Panc1 (cell line): ENCODE data around the gene CADPS2. TPM values are rescaled to one million over a fixed set of nuclear protein-coding genes. Genes with fewer than 3 reads are reported as not detected.

Source experiments
- ATAC-seq: fragments of 200-7000 bp; cut with Tn5 transposase; 2 replicates; pipeline ENCODE4 v1.9.1; 2020; ENCODE audit warnings: mild to moderate bottlenecking, moderate library complexity
- BruUV-seq: library from RNA; stranded (reverse); fragments of 400-500 nt; replicated peaks from 2 replicates; lab custom pipeline; 2021; lab: Mats Ljungman, UMichigan
- CTCF ChIA-PET: fragments of 300-600 bp; sonication (Branson Sonifier 250); formaldehyde crosslinking; loops from one replicate; lab custom pipeline; 2022; ENCODE audit warnings: antibody characterized with exemption; lab: Charles Lee
- POLR2A ChIA-PET: fragments of 300-600 bp; sonication (Branson Sonifier 250); formaldehyde crosslinking; loops from one replicate; lab custom pipeline; 2022; ENCODE audit warnings: antibody characterized with exemption; lab: Charles Lee
- DNase-seq: peaks from one replicate; pipeline ENCODE4 v3.0.0-alpha.2; 2010; ENCODE audit warnings: low read depth, low spot score
- H3K27ac ChIP-seq: 2 replicates; pipeline ENCODE4 v1.5.1; 2011; ENCODE audit warnings: mild to moderate bottlenecking, low read length, inconsistent platforms
- H3K27me3 ChIP-seq: fragments of 200-500 bp; sonication (Bioruptor generic); 2 replicates; pipeline ENCODE4 v1.6.0; 2014; ENCODE audit warnings: low read length, inconsistent platforms; ENCODE audit not compliant: control insufficient read depth, insufficient read depth
- H3K36me3 ChIP-seq: fragments of 200-500 bp; sonication (Bioruptor generic); 2 replicates; pipeline ENCODE4 v1.5.1; 2014; ENCODE audit warnings: inconsistent platforms, mild to moderate bottlenecking, low read length, moderate library complexity; ENCODE audit not compliant: control insufficient read depth, insufficient read depth
- H3K4me1 ChIP-seq: 2 replicates; pipeline ENCODE4 v1.5.1; 2011; ENCODE audit warnings: inconsistent platforms, mild to moderate bottlenecking, low read length, moderate library complexity; ENCODE audit not compliant: control insufficient read depth, insufficient read depth
- H3K4me3 ChIP-seq, 2 experiments: 2 replicates each; pipeline ENCODE4 v1.5.1; 2011 to 2012; ENCODE audit warnings: low read depth in 2 of 2, low read length in 2 of 2, mild to moderate bottlenecking in 2 of 2, inconsistent platforms in 1 of 2, moderate library complexity in 1 of 2
- H3K9me3 ChIP-seq: fragments of 200-500 bp; sonication (Bioruptor generic); 2 replicates; pipeline ENCODE4 v1.5.1; 2014; ENCODE audit warnings: low read depth, mild to moderate bottlenecking, inconsistent platforms, low read length, moderate library complexity; ENCODE audit not compliant: control insufficient read depth, insufficient read depth
- POLR2AphosphoS5 ChIP-seq: IDR thresholded peaks from 2 replicates; pipeline ENCODE4 v1.6.1; 2012; ENCODE audit warnings: mild to moderate bottlenecking, low read depth, low read length, moderate library complexity
- SIN3A ChIP-seq: IDR thresholded peaks from 2 replicates; pipeline ENCODE4 v1.6.1; 2012; ENCODE audit warnings: low read depth, mild to moderate bottlenecking, low read length, moderate library complexity, borderline replicate concordance; ENCODE audit not compliant: insufficient read depth
- TCF7L2 ChIP-seq: IDR thresholded peaks from 2 replicates; pipeline ENCODE4 v1.6.1; 2011; ENCODE audit warnings: mild to moderate bottlenecking, low read depth, low read length, inconsistent platforms
- in situ Hi-C: cut with HindIII; loops from 2 replicates; pipeline ENCODE4 v1.10.0; 2016; ENCODE audit warnings: low sequenced_read_pairs, low pct_unique_long_range_greater_than_20kb
- intact Hi-C: fragments of 100-400 bp; cut with micrococcal nuclease; formaldehyde crosslinking; loops from one replicate; pipeline ENCODE4 v1.10.0; 2022; ENCODE audit not compliant: unreplicated experiment
- total RNA-seq: library from RNA; stranded (reverse); gene quantifications from one replicate; pipeline ENCODE4 v1.2.1, GENCODE V29; 2021; ENCODE audit not compliant: unreplicated experiment
- TF ChIP-seq, protein P1 (sequence below), 2 experiments: IDR thresholded peaks; 2 replicates each; pipeline ENCODE4 v1.6.1; 2011 to 2012; ENCODE audit warnings: low read depth in 2 of 2, control low read depth in 1 of 2, low read length in 1 of 2, mild to moderate bottlenecking in 1 of 2, moderate library complexity in 1 of 2; ENCODE audit not compliant: insufficient read depth in 1 of 2
- TF ChIP-seq, protein P2 (sequence below): fragments of 450-650 bp; IDR thresholded peaks from 2 replicates; pipeline ENCODE4 v1.5.1; 2017; ENCODE audit warnings: mild to moderate bottlenecking

The CADPS2 gene
- total RNA-seq, 1 experiment from 2014 or later: 1.6 TPM

DNA sequence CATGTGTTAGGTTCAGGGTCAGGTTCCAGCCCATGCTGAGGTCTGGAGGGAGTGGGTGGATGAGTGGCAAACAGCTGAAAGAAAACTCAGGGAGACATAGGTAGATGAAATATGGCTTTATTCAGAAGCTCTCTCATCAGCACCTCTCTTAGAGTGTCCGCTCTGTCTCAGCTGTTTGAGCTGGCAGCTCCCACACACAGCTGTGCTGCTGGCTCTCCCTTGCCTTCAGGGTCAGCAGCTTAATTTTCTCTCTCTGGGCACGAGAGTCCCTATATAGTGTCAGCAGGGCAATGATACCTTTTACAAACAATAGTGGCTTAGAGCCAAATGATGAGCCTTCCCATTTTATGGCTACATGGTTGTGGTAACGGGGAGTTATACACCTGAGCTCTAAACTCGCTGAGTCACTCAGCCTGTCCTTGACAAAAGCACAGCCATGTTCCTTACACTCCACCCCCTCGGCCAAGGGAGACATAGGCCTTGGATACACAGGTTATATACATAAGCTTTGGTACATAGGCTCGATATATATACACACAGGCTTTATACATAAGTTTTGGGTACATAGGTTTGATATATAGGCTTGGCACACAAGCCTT, 197.8 kb downstream of the CADPS2 start:
- CTCF ChIA-PET: no interaction called here
- DNase-seq: no peak
- BruUV-seq: no TSS peak
- no peak overlapping the region for H3K27ac ChIP-seq
- no peaks in the 10 kb centered on the region for H3K9me3 ChIP-seq
- in situ Hi-C loops (no loop called here), intact Hi-C loops (no loop called here)
- no peak overlapping the region for H3K4me3 ChIP-seq
- H3K4me1 ChIP-seq: no peaks in the 10 kb centered on the region
- POLR2A ChIA-PET: no interaction called here
- no peak for ATAC-seq
- H3K36me3 ChIP-seq: no peaks in the 10 kb centered on the region
- no peaks in the 10 kb centered on the region for H3K27me3 ChIP-seq
- TF ChIP-seq, protein P1, sequence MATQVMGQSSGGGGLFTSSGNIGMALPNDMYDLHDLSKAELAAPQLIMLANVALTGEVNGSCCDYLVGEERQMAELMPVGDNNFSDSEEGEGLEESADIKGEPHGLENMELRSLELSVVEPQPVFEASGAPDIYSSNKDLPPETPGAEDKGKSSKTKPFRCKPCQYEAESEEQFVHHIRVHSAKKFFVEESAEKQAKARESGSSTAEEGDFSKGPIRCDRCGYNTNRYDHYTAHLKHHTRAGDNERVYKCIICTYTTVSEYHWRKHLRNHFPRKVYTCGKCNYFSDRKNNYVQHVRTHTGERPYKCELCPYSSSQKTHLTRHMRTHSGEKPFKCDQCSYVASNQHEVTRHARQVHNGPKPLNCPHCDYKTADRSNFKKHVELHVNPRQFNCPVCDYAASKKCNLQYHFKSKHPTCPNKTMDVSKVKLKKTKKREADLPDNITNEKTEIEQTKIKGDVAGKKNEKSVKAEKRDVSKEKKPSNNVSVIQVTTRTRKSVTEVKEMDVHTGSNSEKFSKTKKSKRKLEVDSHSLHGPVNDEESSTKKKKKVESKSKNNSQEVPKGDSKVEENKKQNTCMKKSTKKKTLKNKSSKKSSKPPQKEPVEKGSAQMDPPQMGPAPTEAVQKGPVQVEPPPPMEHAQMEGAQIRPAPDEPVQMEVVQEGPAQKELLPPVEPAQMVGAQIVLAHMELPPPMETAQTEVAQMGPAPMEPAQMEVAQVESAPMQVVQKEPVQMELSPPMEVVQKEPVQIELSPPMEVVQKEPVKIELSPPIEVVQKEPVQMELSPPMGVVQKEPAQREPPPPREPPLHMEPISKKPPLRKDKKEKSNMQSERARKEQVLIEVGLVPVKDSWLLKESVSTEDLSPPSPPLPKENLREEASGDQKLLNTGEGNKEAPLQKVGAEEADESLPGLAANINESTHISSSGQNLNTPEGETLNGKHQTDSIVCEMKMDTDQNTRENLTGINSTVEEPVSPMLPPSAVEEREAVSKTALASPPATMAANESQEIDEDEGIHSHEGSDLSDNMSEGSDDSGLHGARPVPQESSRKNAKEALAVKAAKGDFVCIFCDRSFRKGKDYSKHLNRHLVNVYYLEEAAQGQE (IDR thresholded peaks at IDR 0.05; ENCODE audit: insufficient read depth in 1 of 2, low read depth in 2 of 2, low read length in 1 of 2): no peak
- TF ChIP-seq POLR2AphosphoS5 (no peak), TCF7L2 (no peak), SIN3A (no peak)
- TF ChIP-seq, protein P2, sequence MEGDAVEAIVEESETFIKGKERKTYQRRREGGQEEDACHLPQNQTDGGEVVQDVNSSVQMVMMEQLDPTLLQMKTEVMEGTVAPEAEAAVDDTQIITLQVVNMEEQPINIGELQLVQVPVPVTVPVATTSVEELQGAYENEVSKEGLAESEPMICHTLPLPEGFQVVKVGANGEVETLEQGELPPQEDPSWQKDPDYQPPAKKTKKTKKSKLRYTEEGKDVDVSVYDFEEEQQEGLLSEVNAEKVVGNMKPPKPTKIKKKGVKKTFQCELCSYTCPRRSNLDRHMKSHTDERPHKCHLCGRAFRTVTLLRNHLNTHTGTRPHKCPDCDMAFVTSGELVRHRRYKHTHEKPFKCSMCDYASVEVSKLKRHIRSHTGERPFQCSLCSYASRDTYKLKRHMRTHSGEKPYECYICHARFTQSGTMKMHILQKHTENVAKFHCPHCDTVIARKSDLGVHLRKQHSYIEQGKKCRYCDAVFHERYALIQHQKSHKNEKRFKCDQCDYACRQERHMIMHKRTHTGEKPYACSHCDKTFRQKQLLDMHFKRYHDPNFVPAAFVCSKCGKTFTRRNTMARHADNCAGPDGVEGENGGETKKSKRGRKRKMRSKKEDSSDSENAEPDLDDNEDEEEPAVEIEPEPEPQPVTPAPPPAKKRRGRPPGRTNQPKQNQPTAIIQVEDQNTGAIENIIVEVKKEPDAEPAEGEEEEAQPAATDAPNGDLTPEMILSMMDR: no peak

DNA sequence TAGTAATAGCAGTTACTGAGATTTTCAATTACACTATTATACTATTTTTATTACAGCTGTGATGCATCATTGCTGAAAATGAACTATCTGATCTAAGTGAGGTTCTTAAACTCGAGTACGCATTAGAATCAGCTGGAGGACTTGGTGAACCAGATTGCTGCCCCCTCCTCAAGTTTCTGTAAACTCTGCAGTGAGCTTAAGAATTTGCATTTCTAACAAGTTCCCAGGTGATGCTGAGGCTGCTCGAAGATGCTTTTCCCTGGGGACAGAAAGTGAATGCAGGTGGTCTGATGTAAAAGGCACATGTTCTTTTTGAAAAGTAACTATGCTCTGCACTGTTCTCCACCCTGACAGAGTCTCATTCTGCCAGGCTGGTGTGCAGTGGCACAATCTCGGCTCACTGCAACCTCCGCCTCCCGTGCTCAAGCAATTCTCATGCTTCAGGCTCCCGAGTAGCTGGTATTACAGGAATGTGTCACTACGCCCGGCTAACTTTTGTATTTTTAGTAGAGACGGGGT, 199.8 kb downstream of the CADPS2 start:
- Histone ChIP-seq H3K36me3 (no peaks in the 10 kb centered on the region), H3K4me1 (no peaks in the 10 kb centered on the region), H3K27me3 (no peaks in the 10 kb centered on the region), H3K9me3 (no peaks in the 10 kb centered on the region), H3K4me3 (no peak overlapping the region), H3K27ac (no peak overlapping the region)
- ChIA-PET POLR2A (no interaction called here), CTCF (no interaction called here)
- TF ChIP-seq POLR2AphosphoS5 (no peak), TCF7L2 (no peak), SIN3A (no peak)
- TF ChIP-seq, protein P2: no peak
- TF ChIP-seq, protein P1 (IDR thresholded peaks at IDR 0.05; ENCODE audit: insufficient read depth in 1 of 2, low read depth in 2 of 2, low read length in 1 of 2): no peak
- DNase-seq: no peak
- BruUV-seq: no TSS peak
- ATAC-seq: no peak
- intact Hi-C loops: no loop called here
- in situ Hi-C loops: no loop called here
